ENCODE measurements around the gene KRT4.
"Not testable (repeated sequence)": the region's sequence is repeated elsewhere in the genome, so short reads cannot be mapped to it uniquely, and the experiment has no call there.

Gene KRT4

DNA sequence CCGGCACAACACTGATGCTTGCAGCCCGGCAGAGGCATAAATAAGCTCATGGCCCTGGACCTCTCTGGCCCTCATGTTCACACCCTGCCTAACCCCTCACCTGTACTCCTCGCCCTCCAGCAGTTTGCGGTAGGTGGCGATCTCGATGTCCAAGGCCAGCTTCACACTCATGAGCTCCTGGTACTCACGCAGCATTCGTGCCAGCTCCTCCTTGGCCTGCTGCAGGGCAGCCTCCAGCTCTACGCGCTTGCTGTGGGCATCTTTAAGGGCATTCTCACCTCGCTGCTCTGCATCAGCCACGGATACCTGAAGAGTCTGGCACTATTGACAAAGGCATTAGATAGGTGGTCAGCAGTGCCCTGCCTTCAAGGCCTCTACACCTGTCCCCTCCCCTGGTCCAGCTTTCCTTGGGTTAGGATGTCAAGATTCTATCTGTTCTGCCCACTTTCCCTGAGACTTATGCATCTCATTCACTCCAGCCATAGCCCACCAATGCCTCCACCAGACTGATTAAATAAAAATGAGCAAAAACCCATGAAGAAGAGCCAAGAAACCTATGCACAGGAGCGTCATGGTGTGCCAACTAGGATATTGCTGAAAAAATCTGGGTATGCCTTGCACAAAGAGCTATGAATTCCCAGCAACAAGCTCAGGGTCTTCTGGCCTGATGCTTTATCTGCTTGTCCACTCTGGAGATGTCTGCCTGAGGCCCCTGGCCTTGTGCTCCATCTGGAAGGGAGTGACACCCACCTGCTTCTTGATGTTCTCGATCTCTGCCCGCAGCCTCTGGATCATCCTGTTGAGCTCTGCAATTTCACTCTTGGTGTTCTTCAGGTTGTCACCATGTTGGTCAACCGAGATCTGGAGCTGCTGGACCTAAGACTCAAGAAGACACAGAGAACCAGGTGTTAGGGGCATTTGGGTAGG lies 6.1 kb downstream of the KRT4 start:
- DNase-seq: no peak

DNA sequence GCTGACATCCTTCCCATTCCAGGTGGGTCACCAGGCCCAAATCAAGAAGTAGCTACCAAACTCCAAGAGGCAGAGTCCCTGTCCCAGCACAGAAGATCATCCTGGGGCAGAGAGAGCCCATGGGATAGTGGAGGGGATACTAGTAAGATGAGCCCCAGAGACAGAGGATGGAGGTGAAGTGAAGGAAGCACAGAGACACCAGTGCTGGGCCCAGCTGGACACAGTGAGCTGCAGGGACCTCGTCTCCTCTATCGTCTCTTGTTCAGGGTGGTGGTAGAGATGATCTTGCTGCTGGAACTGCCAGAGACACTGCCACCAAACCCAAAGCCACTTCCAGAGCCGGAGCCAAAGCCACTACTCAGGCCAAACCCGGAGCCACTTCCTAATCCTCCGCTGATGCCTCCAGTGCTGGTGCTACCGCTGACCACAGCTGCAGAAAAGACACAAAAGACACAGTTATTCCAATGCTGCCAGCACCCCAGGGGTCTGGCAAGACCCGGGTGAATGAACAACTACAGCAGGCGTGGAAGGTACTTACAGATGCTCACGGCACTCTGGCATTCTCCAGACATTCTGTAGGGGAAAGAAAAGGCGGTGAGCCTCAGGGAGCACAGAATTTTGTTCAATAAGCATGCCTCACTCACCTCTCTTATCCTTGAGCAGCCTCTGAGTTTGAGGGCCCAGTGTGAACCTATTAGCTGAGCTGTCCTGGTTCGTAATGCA lies 6.9 kb downstream of the KRT4 start:
- DNase-seq: no peak

DNA sequence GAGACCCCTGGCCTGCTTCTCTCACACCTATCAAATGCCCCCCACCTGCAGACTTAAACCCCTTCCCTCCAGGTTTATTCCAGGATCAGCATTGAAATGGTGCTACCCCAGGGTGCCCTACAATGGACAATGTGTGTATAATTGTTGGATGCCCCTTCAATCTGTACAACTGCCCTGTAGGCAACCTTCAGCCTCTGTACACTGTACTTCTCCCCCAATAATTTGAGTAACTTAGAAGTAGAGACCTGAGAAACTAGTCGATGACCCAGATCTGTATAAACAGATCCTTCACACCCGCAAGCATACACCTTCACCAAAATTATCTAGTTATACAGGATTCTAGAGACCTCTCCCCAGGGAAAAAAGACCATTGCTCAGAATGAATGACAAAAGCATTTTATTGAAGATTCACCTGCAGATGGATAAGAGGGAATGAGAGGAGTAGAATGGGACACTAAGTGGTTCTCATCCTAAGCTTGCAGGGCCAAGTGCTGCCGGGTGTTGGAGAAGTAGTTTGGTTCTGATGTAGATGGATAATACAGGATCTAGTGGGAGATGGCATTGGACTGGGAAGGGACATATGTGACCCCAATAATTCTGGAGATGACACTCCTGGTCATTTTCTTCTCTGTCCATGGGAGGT lies 7.6 kb downstream of the KRT4 start:
- DNase-seq: no peak

DNA sequence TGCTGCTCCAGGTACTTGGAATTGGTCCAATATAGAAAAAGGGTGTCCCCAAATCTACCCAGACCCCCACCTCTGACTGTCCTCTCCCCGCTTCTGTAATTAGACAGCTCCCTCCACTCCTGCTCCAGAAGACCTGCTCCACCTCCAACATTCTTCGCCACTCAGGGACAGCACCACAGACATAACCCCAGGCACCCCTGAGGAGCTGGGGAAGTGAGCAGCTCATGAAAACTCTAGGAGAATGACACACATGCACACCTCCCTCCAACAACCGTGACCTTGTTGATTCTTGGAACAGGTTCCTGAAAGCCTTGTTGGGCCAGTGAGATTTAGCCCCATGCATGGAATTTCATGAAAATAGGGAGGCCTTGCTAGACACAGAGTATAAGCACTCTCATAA lies 8.2 kb downstream of the KRT4 start:
- DNase-seq: no peak

DNA sequence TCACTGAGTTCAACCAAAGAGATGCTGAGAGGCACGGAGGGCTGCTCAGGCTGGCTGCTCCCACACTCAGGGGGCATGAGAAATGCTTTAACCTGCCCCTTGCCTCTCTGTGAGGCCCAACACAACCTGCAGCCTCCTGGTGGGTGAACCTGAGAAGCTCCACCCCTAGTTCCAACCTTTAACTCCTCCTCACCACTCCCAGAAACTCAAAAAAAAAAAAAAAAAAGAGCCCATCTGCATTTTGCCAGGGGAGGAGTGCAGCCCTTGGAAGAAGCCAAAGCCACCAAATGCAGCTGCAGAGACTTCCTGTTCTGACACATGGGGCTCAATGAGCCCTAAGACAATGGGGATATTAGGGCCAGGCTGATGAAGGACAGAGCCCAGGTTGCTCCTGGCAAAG lies 8.9 kb downstream of the KRT4 start:
- DNase-seq: no peak

DNA sequence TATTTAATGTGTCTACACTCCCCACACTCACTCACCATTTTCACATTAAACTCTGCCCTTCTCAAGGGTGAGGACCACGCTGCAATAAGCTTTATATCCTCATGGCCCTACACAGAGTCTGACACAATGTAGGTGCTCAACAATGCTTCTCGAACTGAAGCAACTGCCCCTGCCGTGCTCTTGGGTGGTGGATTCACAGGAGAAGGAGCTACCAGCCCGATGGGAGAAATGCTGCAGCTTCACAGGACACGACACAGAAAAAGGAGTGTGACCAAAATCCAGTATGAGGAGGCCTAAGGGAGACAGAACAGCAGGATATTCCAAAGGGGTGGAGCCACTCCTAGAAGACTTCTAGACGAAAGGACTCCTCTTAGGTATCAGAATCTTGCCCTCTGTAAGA lies 11.5 kb downstream of the KRT4 start:
- DNase-seq: no peak

DNA sequence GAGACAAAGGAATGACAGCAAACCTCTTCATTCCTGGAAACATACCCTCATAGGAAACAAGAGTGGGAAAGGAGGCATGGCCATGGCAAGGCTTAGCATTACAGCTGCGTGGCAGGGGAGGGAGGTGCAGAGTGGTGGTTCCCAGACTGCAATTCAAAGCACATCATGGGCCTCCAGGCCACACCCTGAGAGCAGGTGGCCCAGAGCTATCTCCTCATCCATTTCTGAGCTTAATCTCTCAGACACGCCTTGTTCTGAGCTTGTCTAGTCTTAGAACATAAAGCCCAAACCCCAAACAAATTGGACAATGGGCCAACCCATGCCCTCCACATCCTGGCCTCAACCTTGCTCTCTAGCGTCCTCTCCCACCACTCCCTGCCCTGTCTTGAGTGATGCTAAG lies 12.1 kb downstream of the KRT4 start:
- DNase-seq: no peak

DNA sequence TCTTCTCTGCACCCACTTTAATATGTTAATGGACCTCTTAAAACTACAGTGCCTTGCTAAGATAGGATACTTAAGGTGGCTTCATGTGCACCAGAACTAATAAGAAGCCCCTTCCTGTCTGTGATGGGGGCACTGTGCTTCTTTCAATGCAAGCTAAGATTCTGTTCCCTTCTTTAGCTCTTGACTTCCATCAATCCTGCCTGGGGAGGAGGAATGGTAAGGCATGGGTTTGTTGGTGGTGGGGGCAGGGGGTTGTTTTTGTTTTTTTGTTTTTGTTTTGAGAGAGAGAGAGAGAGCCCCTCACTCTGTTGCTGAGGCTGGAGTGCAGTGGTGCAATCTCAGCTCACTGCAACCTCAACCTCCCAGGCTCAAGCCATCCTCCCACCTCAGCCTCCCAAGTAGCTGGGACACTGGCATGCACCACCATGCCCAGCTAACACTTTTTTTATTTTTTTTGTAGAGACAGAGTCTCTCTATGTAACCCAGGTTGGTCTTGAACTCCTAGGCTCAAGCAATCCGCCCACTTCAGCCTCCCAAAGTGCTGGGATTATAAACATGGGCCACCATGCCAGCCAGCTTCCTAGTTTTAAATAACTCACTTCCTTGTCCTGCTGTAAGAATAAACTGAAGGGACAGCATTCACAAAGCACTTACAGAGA lies 13.5 kb downstream of the KRT4 start:
- no peak for DNase-seq

DNA sequence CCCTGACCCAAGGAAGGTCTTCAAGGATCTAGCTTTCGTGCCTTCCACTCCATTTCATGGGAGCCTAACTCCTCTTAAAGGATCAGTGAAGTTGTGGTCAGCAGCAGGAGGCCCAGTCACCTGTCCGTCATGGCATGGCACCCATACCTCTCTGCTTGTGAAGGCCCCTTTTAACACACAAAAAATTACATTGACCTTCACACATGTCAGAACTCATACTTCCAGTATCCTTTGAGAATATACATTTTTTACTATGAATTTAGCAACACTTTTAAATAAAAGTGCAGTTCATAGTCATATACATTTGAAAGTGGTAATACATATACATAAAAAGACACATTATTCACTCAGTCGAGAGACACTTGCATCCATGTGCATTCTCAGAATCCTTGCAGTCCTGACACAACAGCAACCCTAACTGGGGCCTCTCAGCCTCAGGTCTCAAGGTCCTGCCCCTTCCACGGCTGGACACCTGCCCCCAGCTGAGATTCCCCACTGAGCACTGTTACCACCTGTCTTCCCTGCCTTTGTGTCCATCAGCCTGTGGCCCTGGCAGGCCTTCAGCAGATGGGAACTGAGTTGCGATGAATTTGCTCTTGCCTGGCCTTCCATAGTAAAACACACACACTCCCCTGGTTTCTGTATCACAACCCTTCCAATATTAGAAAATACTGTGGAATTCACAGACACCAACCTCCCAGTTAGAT lies 14.3 kb downstream of the KRT4 start:
- DNase-seq: no peak

DNA sequence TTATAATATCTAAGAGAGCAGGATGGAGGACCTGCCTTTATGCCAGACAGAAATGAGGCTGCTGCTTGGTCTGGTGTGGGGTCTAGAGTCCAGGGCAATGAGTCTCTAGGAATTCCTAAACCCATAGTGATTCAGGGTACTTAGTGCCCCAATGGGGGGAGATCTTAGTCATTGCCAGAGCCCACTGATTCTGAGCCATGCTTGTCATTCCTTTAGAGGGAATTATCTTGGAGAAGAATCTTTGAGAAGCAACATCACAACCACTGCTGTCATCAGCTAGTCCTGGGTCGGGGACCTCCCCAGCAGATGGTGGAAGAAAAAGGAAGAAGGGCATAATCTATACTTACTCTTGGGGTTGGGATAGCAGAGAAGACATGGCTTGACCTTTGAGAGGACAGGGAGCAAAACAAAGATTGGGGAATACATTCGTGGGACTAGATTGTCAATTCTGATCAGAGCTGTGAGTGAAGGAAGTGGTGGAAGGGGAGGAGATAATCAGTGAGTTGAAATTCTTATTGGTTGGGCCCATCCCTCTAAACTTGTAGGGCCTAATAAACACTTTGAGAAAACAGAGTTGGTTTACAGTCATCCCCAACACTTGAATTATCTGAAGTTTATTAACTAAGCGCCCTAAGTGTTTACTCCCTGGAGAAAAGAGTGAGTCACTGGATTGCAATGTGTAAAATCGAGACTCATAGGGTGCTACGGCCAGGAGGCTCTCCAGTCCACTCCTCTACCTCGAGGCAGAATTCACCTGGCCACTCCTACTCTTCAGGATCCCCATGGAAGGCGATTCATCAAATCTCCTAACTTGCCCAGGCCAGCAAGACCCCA lies 15.0 kb downstream of the KRT4 start:
- DNase-seq: no peak

DNA sequence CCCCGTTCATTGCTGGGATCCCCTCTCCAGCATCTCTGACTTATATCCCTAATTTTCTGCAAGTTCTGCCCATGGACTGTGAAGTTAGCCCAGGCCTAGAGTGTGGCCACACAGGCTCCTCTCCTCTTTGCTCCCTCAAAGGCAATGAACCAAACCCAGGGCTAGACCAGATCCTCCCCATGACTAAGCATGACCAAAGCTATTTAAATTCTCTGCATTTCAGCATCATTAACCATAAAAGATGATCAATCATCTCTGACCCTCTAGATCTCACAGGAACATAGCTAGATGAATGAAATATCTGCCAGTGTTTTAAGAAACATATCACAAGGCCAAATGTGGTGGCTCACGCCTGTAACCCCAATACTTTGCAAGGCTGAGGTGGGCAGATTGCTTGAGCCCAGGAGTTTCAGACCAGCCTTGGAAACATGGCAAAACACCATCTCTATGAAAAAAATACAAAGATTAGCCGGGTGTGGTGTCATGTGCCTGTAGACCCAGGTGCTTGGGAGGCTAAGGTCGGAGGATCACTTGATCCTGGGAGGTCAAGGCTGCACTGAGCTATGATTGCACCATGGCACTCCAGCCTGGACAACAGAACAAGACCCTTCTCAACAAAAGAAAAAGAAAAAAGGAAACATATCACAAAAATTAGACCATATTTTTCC lies 15.8 kb downstream of the KRT4 start:
- DNase-seq: no peak

DNA sequence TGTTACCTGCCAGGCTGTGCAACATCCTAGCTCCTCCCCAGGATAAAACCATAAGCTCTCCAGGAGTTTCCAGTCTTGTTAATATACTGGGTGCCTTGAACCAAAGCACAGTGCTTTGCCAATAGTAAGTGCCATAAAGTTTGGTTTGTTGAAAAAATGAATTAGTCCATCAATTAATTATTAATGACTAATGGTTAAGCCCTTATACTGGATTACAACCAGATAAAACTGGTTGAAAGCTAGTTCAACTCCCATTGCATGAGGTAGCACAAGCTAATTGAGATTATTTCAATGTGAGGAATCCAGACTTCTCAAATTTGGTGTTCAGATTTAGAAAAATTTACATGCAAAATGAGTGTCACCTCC lies 16.4 kb downstream of the KRT4 start:
- DNase-seq: no peak

DNA sequence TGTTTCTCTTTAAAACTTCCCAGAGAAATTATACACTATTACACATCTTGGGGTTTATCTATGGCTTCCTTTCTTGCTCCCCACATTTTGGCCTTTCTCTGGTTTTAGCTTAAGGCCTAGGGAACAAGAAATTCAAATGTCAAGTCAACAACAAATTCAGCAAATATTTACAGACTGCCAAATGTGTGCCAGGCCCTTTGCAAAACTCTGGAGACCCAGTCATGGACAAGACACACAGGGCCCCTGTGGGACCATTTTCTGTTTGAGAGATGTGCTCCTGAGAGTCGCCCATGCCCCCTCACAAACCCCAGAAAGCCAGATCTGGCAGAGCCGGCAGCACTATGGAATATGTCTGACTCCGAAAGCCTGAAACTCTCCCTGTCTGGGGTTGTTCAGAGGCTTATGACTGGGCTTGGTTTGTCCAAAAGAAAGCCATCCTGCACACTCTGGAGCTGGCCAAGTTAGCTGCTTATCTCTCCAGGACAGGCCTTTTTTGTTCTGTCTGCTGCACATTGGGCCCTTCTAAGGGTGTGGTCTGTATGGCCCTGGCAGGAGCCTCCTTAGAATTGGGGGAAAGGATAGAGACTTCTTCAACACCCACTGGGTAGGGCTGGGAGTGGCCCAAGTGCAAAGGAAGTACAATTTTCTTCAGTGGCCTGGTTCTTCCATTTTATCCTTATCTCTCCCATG lies 16.9 kb downstream of the KRT4 start:
- DNase-seq: no peak

DNA sequence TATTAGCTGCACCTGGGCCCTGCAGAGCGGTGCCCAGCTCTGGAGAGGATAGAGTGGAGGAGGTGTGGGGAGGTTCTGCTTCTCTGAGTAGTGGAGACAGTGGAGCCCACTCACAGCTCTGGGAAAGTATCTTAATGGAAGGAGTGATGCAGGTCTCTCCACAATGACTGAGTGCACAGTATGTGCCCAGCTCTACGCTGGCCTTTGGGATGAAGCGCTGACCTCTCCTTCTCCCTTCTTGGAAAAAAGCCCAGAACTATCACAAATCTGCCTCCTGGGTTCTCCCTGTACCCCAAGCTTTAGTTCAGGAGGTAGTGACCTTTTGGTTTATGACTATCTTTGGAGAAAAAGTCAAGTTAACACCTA lies 17.5 kb downstream of the KRT4 start:
- no peak for DNase-seq

DNA sequence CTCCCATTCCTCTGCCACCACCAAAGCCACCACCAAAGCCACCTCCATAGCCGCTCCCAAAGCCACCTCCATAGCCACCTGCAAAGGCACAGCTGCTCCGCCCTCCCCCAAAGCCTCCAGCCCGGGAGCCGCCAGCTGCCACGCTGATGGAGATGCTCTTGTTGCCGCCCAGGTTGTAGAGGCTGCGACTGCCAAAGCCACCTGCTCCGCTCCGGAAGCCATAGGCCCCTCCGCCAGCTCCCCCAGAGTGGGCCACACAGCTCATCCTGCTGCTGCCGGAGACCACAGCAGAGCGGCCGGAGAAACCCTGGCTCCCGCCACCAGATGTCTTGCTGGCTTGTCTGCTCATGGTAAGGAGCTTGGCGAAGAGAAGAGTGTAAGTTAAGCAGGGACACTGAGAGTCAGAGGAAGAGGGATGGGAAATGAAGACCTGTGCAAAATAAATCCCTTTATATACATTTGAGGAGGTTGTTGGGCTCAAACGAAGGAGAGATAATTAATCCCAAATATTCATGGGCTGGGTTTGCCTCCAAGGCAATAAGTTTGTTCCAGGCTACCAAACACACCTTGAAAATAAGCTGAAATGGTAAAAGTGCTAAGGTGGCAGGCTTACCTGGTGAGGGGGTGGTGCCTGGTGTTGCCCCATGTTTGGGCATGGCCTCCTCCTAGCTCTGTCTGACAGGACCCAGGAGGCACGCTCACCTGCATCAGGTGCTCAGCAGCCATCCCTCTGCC lies 18.1 kb downstream of the KRT4 start, which contains the start of gene KRT3:
Gene KRT3, minus strand, starts transcription at position 424 of the 735 bp plus-strand sequence. Its CDS starts 75 bp downstream, at position 349.
- DNase-seq: no peak

DNA sequence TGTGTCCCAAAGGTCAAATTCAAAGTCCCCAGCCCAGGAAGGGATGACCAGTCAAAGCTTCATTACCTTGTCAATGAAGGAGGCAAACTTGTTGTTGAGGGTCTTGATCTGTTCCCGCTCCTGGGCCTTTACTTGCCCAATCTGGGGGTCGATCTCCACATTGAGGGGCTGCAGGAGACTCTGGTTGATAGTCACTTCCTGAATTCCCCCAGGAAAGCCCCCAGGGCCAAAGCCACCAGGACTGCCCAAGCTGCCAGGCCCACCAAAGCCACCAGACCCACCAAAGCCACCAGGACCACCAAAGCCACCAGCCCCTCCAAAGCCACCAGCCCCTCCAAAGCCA lies 18.6 kb downstream of the KRT4 start:
- not testable (repeated sequence) for DNase-seq

DNA sequence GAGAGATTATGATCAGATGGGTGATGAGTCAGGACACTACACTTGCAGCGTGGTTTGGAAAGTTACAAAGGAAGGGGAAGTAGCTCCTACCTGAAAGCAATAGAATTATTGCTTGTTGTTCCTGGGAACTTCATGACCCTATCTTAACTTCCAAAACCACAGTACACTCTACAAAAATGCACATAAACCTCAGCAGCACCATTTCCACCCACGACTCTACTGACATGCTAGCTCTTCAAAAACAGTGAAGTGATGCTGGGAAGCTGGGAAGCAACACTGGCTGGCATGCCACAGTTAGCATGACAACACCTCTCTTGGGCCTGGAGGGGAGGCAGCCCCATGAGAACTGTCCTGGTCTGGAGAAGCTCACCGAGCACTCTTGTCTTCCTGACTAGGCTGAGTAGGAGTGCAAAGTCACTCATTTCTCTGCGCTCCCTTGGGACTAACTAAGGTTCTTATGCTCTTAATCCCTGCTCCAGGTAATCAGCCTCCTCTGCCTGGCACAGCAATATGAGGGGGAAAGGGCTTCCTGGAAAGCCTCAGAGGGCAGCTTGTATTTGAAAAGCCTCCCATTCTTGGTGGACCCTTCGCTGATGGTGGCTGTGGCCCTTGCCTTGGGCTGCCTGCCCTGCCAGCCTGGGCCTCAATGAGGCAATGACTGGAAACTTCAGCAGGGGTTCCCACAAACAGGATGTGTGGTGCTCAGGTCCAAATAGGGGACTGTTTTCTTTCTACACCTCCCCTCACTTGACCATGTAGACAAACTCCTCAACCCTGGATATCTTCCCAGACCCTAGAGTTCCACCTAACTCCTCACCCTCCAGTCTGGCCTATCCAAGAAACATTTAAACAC lies 19.2 kb downstream of the KRT4 start:
- DNase-seq: no peak

DNA sequence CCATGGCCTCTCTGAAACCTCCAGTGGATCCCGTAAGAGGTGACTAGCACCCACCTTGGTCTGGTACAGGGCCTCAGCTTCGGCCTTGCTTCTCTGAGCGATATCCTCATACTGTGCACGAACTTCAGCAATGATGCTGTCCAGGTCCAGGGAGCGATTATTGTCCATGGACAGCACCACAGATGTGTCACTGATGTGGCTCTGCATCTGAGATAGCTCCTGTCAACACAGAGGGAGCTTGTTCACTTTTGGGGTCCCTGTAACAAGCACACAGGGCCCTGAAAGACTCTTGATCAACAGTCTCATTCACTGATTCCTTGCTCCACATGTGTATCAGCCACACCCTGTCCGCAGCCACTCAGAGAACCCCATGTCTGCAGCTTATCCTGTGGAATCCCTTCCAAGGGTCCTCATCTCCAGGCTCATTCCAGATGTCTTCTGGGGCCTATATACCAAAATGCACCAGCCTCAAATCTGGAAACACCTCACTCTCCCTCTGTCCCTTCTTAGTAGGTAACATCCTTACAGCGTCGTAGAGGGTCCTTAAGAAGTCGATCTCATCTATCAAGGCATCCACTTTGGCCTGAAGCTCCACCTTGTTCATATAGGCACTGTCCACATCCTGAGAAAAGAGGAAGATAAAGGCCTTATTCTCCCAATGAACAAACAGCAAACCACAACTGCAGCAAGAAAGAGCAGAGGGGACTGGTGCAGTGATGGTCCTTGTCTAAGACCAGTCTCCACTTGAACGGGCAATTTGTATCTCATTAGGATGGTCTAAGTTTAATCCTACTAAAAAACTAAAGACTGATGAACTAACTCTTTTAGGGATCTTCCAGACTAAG lies 21.5 kb downstream of the KRT4 start:
- DNase-seq: no peak
